Lung (tissue), 12 donors: ENCODE results near the gene GRAMD1B. TPM values are rescaled to one million over a fixed set of nuclear protein-coding genes. Genes with fewer than 3 reads are reported as not detected.

Experiments
- ATAC-seq: fragments of 200-7000 bp; cut with Tn5 transposase; one replicate; pipeline ENCODE4 v1.9.1; 2020; ENCODE audit warnings: moderate number of reproducible peaks; ENCODE audit not compliant: insufficient read depth, low FRiP score
- DNase-seq, 3 donors: peaks; one replicate each; pipeline ENCODE4 v3.0.0-alpha.2; 2013 to 2017
- H3K27ac ChIP-seq, 2 donors: one replicate each; pipeline ENCODE4 v1.5.1; 2013; ENCODE audit warnings: mild to moderate bottlenecking in 2 of 2, moderate library complexity in 2 of 2, control low read depth in 1 of 2, inconsistent platforms in 1 of 2, low read depth in 1 of 2, low read length in 1 of 2
- H3K27me3 ChIP-seq, 3 donors: one replicate each; pipeline ENCODE4 v1.5.1; 2013; ENCODE audit warnings: low read length in 2 of 3; ENCODE audit not compliant: control insufficient read depth in 3 of 3, insufficient read depth in 3 of 3
- H3K36me3 ChIP-seq, 4 donors: one replicate each; pipeline ENCODE4 v1.5.1; 2013; ENCODE audit warnings: low read length in 4 of 4, mild to moderate bottlenecking in 1 of 4, moderate library complexity in 1 of 4; ENCODE audit not compliant: control insufficient read depth in 4 of 4, insufficient read depth in 4 of 4
- H3K4me1 ChIP-seq, 5 donors: one replicate each; pipeline ENCODE4 v1.5.1; 2013; ENCODE audit warnings: low read length in 5 of 5, mild to moderate bottlenecking in 2 of 5, moderate library complexity in 1 of 5; ENCODE audit not compliant: control insufficient read depth in 5 of 5, insufficient read depth in 5 of 5
- H3K4me3 ChIP-seq: one replicate; pipeline ENCODE4 v1.5.1; 2013; ENCODE audit warnings: mild to moderate bottlenecking, control low read depth, moderate library complexity
- H3K9ac ChIP-seq, 2 donors: one replicate each; pipeline ENCODE4 v1.5.1; 2013; ENCODE audit warnings: low read length in 2 of 2, control low read depth in 1 of 2; ENCODE audit not compliant: insufficient read depth in 1 of 2
- H3K9me3 ChIP-seq, 4 donors: one replicate each; pipeline ENCODE4 v1.5.1; 2013; ENCODE audit warnings: low read length in 3 of 4, mild to moderate bottlenecking in 1 of 4, moderate library complexity in 1 of 4; ENCODE audit not compliant: control insufficient read depth in 4 of 4, insufficient read depth in 3 of 4
- CTCF ChIP-seq: IDR thresholded peaks from 2 replicates; pipeline ENCODE4 v1.5.1; 2012; ENCODE audit warnings: mild to moderate bottlenecking; ENCODE audit errors: control extremely low read depth, extremely low read depth
- WGBS, 2 donors: extraction: QIAGEN DNeasy Blood & Tissue Kit; methylation state at CpG; one replicate each; pipeline ENCODE4 v1.1.7; 2013; 5-methylcytosine and 5-hydroxymethylcytosine counted together
- polyA plus RNA-seq, 2 donors: library from polyadenylated mRNA; stranded (reverse); fragments of 200-250 nt; gene quantifications; one replicate each; pipeline ENCODE4 v1.2.1, GENCODE V29; 2013
- total RNA-seq, 2 donors: library from RNA; depleted of rRNA in 1 of 2; stranded (reverse); fragments of >200 nt in 1 of 2; gene quantifications; one replicate each; pipeline ENCODE4 v1.2.1, GENCODE V29; 2014 to 2021
- donor health status: control.
- donor health status: control.
- donor health status: Bipolar disorder and iron deficiency.
- donor health status: healthy.
- donor health status: DM: yes; HTN: yes; CAD: no.

Gene GRAMD1B
- total and polyA plus RNA-seq, 4 donors, result 1.4 to 6.0 (median 3.3) TPM

GRCh38 chr11:123593570-123593969 lies 163.5 kb downstream of the GRAMD1B start:
- Histone ChIP-seq H3K4me1 (peaks cover 0 to 8% (median 0%) of the 10 kb centered on the region in 5 donors), H3K36me3 (no peaks in the 10 kb centered on the region), H3K9ac (no peak overlapping the region), H3K27me3 (no peaks in the 10 kb centered on the region), H3K27ac (no peak overlapping the region), H3K9me3 (peaks cover 0 to 3% (median 0%) of the 10 kb centered on the region in 4 donors), H3K4me3 (no peak overlapping the region)
- no peak for DNase-seq
- TF ChIP-seq CTCF, result no peak
- ATAC-seq, result no peak
- WGBS, 2 donors, result 72 to 79% methylated on average over 6 of the region's 6 CpGs

GRCh38 chr11:123594188-123594901 lies 164.3 kb downstream of the GRAMD1B start:
- ATAC-seq, result no peak
- Histone ChIP-seq H3K9ac (no peak overlapping the region), H3K27ac (no peak overlapping the region), H3K4me1 (peaks cover 0 to 8% (median 0%) of the 10 kb centered on the region in 5 donors), H3K36me3 (no peaks in the 10 kb centered on the region), H3K27me3 (no peaks in the 10 kb centered on the region), H3K4me3 (no peak overlapping the region), H3K9me3 (peaks cover 0 to 3% (median 0%) of the 10 kb centered on the region in 4 donors)
- WGBS, 2 donors, result 92 to 95% methylated on average over 8 of the region's 8 CpGs
- no peak for DNase-seq
- TF ChIP-seq CTCF, result no peak

GRCh38 chr11:123594921-123595320 lies 164.9 kb downstream of the GRAMD1B start:
- H3K27me3 ChIP-seq, result no peaks in the 10 kb centered on the region
- WGBS, 2 donors, result 79 to 87% methylated on average over 4 of the region's 4 CpGs
- H3K36me3 ChIP-seq, result no peaks in the 10 kb centered on the region
- TF ChIP-seq CTCF, result no peak
- DNase-seq, result no peak
- no peak overlapping the region for H3K4me3 ChIP-seq
- H3K9me3 ChIP-seq, result peaks cover 0 to 3% (median 0%) of the 10 kb centered on the region in 4 donors
- no peak overlapping the region for H3K27ac ChIP-seq
- peaks cover 0 to 8% (median 0%) of the 10 kb centered on the region in 5 donors for H3K4me1 ChIP-seq
- H3K9ac ChIP-seq, result no peak overlapping the region
- no peak for ATAC-seq

- Histone ChIP-seq H3K27ac (no peak overlapping the region), H3K4me1 (peaks cover 0 to 3% (median 0%) of the 10 kb centered on the region in 5 donors), H3K9me3 (no peaks in the 10 kb centered on the region), H3K4me3 (no peak overlapping the region), H3K36me3 (peaks cover 0 to 5% (median 0%) of the 10 kb centered on the region in 4 donors), H3K9ac (no peak overlapping the region), H3K27me3 (no peaks in the 10 kb centered on the region)
- DNase-seq (no peak), ATAC-seq (no peak)
- no peak for TF ChIP-seq CTCF
- WGBS, 2 donors, result 98 to 100% methylated on average over 2 of the region's 2 CpGs
Observed at GRCh38 chr11:123597859-123598258, 167.8 kb downstream of the GRAMD1B start.
